NOMO-1 treated with dmso at 0.1 percent for 144 hours (cell line): ENCODE results near the gene EXD3.

Experiments
- DNase-seq: peaks from one replicate; lab custom pipeline; 2025; ENCODE audit not compliant: unreplicated experiment; lab: John Stamatoyannopoulos, UW

Gene EXD3

GRCh38 chr9:137448602-137448962 is 25.6 kb upstream of the EXD3 start:
- no peak for DNase-seq

GRCh38 chr9:137447722-137448601 is 25.0 kb upstream of the EXD3 start:
- no peak for DNase-seq

GRCh38 chr9:137446851-137447471 is 24.0 kb upstream of the EXD3 start:
- DNase-seq = peak; percentile 87

- no peak for DNase-seq
Observed at GRCh38 chr9:137445930-137446431, 23.0 kb upstream of the EXD3 start.

- DNase-seq = peak; percentile 69
Observed at GRCh38 chr9:137445275-137445807, 22.4 kb upstream of the EXD3 start.

DNA sequence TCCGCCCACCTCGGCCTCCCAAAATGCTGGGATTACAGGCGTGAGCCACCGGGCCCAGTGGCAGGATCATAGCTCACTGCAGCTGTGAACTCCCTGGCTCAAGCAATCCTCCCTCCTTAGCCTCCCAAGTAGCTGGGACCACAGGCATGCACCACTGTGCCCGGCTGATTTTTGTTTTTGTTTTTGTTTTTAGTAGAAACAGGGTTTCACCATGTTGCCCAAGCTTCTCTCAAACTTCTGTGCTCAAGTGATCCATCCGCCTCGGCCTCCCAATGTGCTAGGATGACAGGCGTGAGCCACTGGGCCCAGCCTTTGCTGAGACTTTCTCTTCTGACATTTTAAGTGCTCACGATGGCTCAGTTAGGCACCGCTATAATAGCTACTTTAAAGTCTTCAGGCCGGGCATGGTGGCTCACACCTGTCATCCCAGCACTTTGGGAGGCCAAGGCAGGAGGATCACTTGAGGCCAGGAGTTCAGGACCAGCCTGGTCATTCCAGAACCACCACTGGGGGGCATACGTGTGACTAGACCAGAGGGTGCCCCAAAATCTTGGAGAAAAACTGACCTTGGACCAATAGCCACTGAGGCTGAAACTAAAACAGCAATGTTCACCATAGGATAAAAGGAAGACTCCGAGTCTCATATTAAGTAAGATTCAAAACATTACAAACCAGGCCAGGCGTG is 21.3 kb upstream of the EXD3 start:
- DNase-seq = no peak

GRCh38 chr9:137441935-137442321 is 19.0 kb upstream of the EXD3 start:
- no peak for DNase-seq

- no peak for DNase-seq
Observed at GRCh38 chr9:137441289-137441934, 18.4 kb upstream of the EXD3 start, which contains the start of gene ENTPD8. ENTPD8 (minus strand) TSS chr9:137441357; CDS start chr9:137438285, 3,072 bp downstream.

DNA sequence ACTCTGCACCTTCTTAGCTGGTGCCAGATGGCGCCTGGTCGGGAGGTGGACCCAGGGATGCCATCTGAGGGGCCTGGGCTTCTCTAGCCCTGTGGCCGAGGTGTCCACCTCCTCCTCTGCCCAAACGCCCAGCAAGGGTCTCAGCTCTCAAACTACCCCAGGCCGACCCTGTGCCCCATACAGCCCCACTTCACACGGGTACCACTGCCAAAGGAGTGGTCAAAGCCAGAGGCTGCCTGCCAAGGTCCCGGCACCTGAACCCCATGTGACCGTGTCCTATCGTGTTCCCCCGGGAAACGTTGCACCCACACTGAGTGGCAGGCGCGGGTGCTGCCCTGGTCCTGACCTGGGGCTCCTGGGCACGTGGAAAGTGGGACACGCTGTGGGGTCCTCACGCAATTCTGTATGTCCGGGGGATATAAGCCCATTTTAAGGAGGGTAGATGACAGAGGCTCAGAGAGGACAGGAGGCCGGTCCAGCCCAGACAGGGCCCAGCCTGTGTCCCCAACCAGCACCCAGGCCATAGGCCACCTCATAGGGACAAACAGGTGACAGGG is 16.3 kb upstream of the EXD3 start:
- DNase-seq = no peak

DNA sequence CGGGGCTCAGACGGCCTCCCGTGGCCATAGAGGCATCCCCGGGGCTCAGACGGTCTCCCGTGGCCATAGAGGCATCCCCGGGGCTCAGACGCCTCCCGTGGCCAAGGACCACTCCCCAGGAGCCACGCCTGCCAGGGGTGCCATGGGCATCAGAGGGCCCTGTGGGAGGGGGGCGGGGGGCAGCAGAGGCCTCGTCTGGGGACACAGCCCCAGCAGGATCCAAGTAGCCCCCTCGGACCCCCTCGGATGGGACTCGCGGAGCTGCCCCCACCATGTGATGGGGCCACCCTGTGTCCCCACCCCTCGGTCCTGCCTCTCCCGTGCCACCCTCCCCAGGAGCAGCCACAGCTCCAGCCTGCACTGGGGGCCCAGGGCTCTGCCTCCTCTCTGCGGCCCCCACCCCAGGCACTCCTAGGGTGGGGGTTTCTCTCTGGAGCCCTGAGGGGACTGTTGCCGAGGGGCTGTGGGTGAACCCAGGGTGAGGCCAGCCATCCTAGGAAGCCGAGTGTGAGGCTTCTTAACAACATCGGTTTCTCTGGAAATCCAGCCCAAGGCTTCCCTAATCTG is 15.7 kb upstream of the EXD3 start:
- no peak for DNase-seq

DNA sequence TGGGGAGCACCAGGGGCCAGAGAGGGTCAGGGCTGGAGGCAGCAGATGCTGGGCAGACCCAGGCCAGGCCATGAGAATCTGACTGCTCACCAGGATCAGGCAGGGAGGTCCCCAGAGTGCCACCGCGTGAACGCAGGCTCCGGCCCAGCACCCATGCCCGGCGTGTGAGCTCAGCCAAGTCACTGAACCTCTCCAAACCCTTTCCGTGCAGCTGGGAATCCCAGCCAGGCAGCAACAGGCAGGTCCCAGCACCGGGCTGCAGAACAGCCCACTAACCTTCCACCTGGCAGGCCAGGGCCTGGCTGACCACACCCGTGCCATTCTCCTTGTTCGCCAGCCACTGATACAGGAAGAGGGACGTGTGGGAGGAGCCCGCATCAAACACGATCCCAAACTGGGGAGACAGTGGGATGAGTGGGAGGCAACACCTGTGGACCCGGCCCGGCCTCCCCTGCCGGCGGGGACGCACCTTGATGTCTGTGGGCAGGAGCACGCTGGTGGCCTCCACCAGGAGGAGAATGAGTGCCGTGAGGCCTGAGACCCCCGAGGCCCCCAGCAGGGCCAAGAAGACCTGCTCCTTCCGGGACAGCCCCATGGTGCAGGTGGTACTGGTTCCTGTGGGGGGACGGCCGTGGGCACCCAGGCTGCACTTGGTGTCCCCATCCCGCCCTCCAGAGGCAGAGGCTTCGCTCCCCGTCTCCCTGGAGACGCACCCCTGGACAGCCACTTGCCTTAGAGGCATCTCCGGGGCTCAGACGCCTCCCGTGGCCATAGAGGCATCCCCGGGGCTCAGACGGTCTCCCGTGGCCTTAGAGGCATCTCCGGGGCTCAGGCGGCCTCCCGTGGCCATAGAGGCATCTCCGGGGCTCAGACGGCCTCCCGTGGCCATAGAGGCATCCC is 15.0 kb upstream of the EXD3 start:
- DNase-seq = no peak

- DNase-seq = no peak
Observed at GRCh38 chr9:137436761-137437600, 14.0 kb upstream of the EXD3 start.

DNA sequence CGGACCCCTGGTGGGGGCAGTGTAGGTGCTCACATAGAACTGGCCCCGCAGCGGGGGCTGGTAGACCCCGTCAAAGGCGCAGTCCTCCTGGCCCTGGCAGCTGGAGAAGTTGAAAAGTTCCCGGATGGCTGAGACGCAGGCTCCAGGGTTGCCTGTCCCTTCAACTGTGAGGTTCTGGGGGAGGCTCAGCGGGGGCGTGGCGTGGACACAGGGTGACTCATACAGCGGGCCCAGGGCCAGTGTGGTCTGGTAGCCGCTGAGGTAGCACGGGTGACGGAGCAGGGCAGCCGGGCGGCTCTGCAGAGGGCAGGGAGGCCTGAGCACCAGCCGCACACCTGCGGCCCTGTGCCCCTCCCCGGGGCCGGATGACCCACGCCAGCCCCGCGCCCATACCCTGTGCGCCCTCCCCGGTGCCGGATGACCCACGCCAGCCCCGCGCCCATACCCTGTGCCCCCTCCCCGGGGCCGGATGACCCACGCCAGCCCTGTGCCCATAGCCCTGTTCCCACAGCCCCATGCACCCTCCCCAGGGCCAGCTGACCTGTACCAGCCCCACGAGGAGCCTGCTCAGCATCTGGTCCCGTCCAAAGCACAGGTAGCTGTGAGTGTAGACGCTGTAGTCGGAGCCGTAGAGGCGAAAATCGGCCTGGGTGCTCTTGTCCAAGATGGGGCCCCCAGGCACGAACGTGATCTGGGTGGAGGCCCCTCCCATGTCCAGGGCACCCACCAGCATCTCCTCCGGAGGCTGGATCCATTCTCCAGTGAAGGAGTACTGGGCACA is 13.2 kb upstream of the EXD3 start:
- peak; percentile 29 for DNase-seq

GRCh38 chr9:137435381-137435891 is 12.5 kb upstream of the EXD3 start:
- no peak for DNase-seq

DNA sequence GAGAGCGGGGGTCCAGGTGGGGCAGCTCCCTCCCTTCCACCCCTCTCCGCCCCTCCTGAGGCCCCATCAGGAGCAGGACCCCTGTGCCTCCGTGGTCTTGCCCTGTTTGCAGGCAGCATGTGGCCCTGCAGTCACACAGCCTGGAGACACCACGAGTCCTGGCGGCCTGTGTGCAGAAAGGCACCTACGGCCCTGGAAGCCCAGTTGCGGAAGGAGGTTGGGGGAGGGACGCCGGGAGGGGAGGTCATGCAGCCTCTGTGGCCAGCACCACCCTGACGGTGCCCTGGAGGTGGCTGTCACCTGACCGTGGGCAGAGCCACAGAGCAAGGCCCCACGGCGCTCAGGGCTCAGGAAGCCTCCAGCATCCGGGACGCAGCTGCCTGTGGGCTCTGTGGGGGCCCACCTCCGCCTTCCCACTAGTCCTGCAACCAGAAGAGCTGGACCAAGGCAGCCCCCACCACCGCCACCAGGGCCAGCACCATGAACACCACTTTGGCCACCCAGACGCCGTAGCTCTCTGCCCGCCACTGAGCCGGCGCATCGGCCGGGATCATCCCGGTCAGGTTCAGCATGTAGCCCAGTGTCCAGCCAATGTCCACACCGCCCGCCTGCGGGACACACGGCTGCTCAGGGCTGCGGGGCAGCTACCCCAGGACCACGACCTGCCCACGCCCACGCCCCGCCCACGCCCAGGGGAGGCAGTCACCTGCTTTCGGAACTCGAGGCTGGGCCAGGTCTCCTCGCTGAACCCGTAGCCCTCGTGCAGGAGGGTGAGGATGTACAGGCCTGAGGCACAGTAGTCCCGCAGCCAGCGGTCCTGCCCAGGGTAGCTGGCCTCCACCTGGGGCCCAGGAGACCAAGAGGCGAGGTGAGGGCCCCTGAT is 11.8 kb upstream of the EXD3 start:
- DNase-seq = no peak

GRCh38 chr9:137433916-137434431 is 11.0 kb upstream of the EXD3 start:
- no peak for DNase-seq
